SK-N-SH (cell line): ENCODE data around the gene PTPN6. TPM values are rescaled to one million over a fixed set of nuclear protein-coding genes. Genes with fewer than 3 reads are reported as not detected.

Source experiments
- CTCF ChIA-PET: fragments of 300-600, 350-600 bp; formaldehyde crosslinking; extraction: SDS; loops from one replicate; lab custom pipeline; 2021; lab: Yijun Ruan, JAX
- POLR2A ChIA-PET: fragments of 350-600 bp; sonication (Branson Sonifier 250); formaldehyde crosslinking; extraction: SDS; loops from one replicate; lab custom pipeline; 2020; ENCODE audit warnings: antibody characterized with exemption, inconsistent platforms; lab: Yijun Ruan, JAX
- DNase-seq: peaks from one replicate; pipeline ENCODE4 v3.0.0; 2012
- H2AFZ ChIP-seq: fragments of 200-600 bp; sonication (generic); 2 replicates; pipeline ENCODE4 v1.8.1; 2016; ENCODE audit warnings: antibody characterized with exemption, mild to moderate bottlenecking, low read depth
- H3F3A ChIP-seq: fragments of 200-600 bp; sonication (generic); replicated peaks from 2 replicates; pipeline ENCODE3; 2016; ENCODE audit warnings: antibody characterized with exemption, mild to moderate bottlenecking; ENCODE audit not compliant: insufficient read depth
- H3K27ac ChIP-seq, 2 experiments: fragments of 200-500 bp in 1 of 2; fragments of 200-600 bp in 1 of 2; sonication (Bioruptor generic) in 1 of 2; sonication (generic), shearing (Covaris generic) in 1 of 2; 2 replicates each; pipeline versions ENCODE4 v1.5.1 to v1.6.1; 2014 to 2016; ENCODE audit warnings: low read depth in 2 of 2, inconsistent platforms in 1 of 2, low read length in 1 of 2, mild to moderate bottlenecking in 1 of 2, mixed read lengths in 1 of 2
- H3K27me3 ChIP-seq: fragments of 200-600 bp; sonication (generic), shearing (Covaris generic); 2 replicates; pipeline ENCODE4 v1.6.1; 2016; ENCODE audit warnings: mixed run types; ENCODE audit not compliant: insufficient read depth
- H3K36me3 ChIP-seq, 2 experiments: fragments of 200-500 bp in 1 of 2; fragments of 200-600 bp in 1 of 2; sonication (Bioruptor generic) in 1 of 2; sonication (generic) in 1 of 2; replicated peaks in 1 of 2; 2 replicates each; pipeline versions ENCODE3 to v1.5.1; 2014 to 2016; ENCODE audit warnings: low read length in 1 of 2, mild to moderate bottlenecking in 1 of 2; ENCODE audit not compliant: insufficient read depth in 2 of 2, control insufficient read depth in 1 of 2
- H3K4me1 ChIP-seq, 2 experiments: fragments of 200-500 bp in 1 of 2; fragments of 200-600 bp in 1 of 2; sonication (Bioruptor generic) in 1 of 2; sonication (generic), shearing (Covaris generic) in 1 of 2; 2 replicates each; pipeline versions ENCODE4 v1.5.1 to v1.6.1; 2014 to 2016; ENCODE audit warnings: low read depth in 1 of 2, low read length in 1 of 2, mixed run types in 1 of 2; ENCODE audit not compliant: insufficient read depth in 2 of 2, control insufficient read depth in 1 of 2
- H3K4me2 ChIP-seq: fragments of 200-600 bp; sonication (generic), shearing (Covaris generic); 2 replicates; pipeline ENCODE4 v1.6.1; 2017; ENCODE audit warnings: mixed run types
- H3K4me3 ChIP-seq, 2 experiments: fragments of 200-500 bp in 1 of 2; fragments of 200-600 bp in 1 of 2; sonication (Bioruptor generic) in 1 of 2; sonication (generic), shearing (Covaris generic) in 1 of 2; 2 replicates each; pipeline versions ENCODE4 v1.5.1 to v1.8.1; 2014 to 2016; ENCODE audit warnings: low read depth in 2 of 2, inconsistent platforms in 1 of 2, low read length in 1 of 2, mild to moderate bottlenecking in 1 of 2, mixed read lengths in 1 of 2, moderate library complexity in 1 of 2
- H3K79me2 ChIP-seq: fragments of 200-600 bp; sonication (generic); 2 replicates; pipeline ENCODE4 v1.8.1; 2017; ENCODE audit warnings: mild to moderate bottlenecking; ENCODE audit not compliant: insufficient read depth
- H3K9ac ChIP-seq: fragments of 200-600 bp; sonication (generic); 2 replicates; pipeline ENCODE4 v1.6.1; 2017; ENCODE audit warnings: mixed run types
- H3K9me2 ChIP-seq: fragments of 200-600 bp; sonication (generic); 2 replicates; pipeline ENCODE4 v1.6.1; 2017; ENCODE audit warnings: mixed run types
- H3K9me3 ChIP-seq: fragments of 200-600 bp; sonication (generic); 2 replicates; pipeline ENCODE4 v1.6.1; 2017; ENCODE audit warnings: mixed run types, mild to moderate bottlenecking, moderate library complexity
- H4K20me1 ChIP-seq: fragments of 200-600 bp; sonication (generic); 2 replicates; pipeline ENCODE4 v1.6.1; 2017; ENCODE audit warnings: mild to moderate bottlenecking, mixed run types; ENCODE audit not compliant: insufficient read depth
- EP300 ChIP-seq, 2 experiments: IDR thresholded peaks; 2 replicates each; pipeline versions ENCODE4 v1.4.0 to v1.6.1; 2012; ENCODE audit warnings: borderline replicate concordance in 1 of 2, low read depth in 1 of 2, low read length in 1 of 2
- EZH2phosphoT487 ChIP-seq: fragments of 200-600 bp; sonication (generic); IDR thresholded peaks from 2 replicates; pipeline ENCODE4 v1.6.1; 2017; ENCODE audit warnings: low read depth, mixed run types, mild to moderate bottlenecking, antibody characterized with exemption, moderate library complexity, borderline replicate concordance
- FOSL2 ChIP-seq: IDR thresholded peaks from 2 replicates; pipeline ENCODE4 v1.4.0; 2012; ENCODE audit warnings: low read depth, mild to moderate bottlenecking, moderate library complexity, borderline replicate concordance
- FOXJ3 ChIP-seq: sonication (generic); formaldehyde crosslinking; IDR thresholded peaks from 2 replicates; pipeline ENCODE4 v1.5.1; 2020; ENCODE audit warnings: mild to moderate bottlenecking, missing genetic modification reagents
- GABPA ChIP-seq: IDR thresholded peaks from 2 replicates; pipeline ENCODE4 v1.4.0; 2012; ENCODE audit warnings: low read depth, mild to moderate bottlenecking
- JUND ChIP-seq: IDR thresholded peaks from 2 replicates; pipeline ENCODE4 v1.4.0; 2012
- NRF1 ChIP-seq: IDR thresholded peaks from 2 replicates; pipeline ENCODE4 v1.6.1; 2012; ENCODE audit warnings: low read depth, mild to moderate bottlenecking, low read length
- RAD21 ChIP-seq: IDR thresholded peaks from 2 replicates; pipeline ENCODE4 v1.6.1; 2012; ENCODE audit warnings: mild to moderate bottlenecking, low read length
- RCOR1 ChIP-seq: fragments of 150-350 bp; IDR thresholded peaks from 2 replicates; pipeline ENCODE4 v1.6.1; 2017; ENCODE audit warnings: antibody characterized with exemption, low read length
- TAF1 ChIP-seq: IDR thresholded peaks from 2 replicates; pipeline ENCODE4 v1.6.1; 2012; ENCODE audit warnings: low read depth, mild to moderate bottlenecking, low read length, moderate library complexity, borderline replicate concordance
- TCF12 ChIP-seq: IDR thresholded peaks from 2 replicates; pipeline ENCODE4 v1.4.0; 2012
- TEAD4 ChIP-seq: IDR thresholded peaks from 2 replicates; pipeline ENCODE4 v1.4.0; 2012; ENCODE audit warnings: mild to moderate bottlenecking, borderline replicate concordance; ENCODE audit not compliant: insufficient read depth
- YY1 ChIP-seq: IDR thresholded peaks from 2 replicates; pipeline ENCODE4 v1.4.0; 2012; ENCODE audit warnings: low read depth, mild to moderate bottlenecking
- WGBS: methylation state at CpG from one replicate; pipeline ENCODE4 v1.1.6; 2017; ENCODE audit warnings: low lambda C conversion rate; 5-methylcytosine and 5-hydroxymethylcytosine counted together
- polyA plus RNA-seq, 3 experiments: library from polyadenylated mRNA; depleted of rRNA; stranded (reverse); fragments of >200 nt; gene quantifications; 2 replicates each; pipeline ENCODE4 v1.2.3, GENCODE V29; 2012
- TF ChIP-seq, protein P1 (sequence below): IDR thresholded peaks from 2 replicates; pipeline ENCODE4 v1.4.0; 2012; ENCODE audit warnings: low read depth, borderline replicate concordance
- TF ChIP-seq, protein P2 (sequence below): fragments of 200-600 bp; sonication (generic); IDR thresholded peaks from 2 replicates; pipeline ENCODE4 v1.6.1; 2017; ENCODE audit warnings: antibody characterized with exemption, mild to moderate bottlenecking, moderate library complexity
- TF ChIP-seq, protein P3 (sequence below): IDR thresholded peaks from 2 replicates; pipeline ENCODE4 v1.4.0; 2012; ENCODE audit warnings: low read depth
- TF ChIP-seq, protein P4 (sequence below): fragments of 150-350 bp; IDR thresholded peaks from 2 replicates; pipeline ENCODE4 v1.6.1; 2017; ENCODE audit warnings: antibody characterized with exemption, low read length, low read depth, borderline replicate concordance

PTPN6 gene
- polyA plus RNA-seq, 1 of the 3 experiments (the other 2 are of a cell fraction), result 0.12 TPM

DNA sequence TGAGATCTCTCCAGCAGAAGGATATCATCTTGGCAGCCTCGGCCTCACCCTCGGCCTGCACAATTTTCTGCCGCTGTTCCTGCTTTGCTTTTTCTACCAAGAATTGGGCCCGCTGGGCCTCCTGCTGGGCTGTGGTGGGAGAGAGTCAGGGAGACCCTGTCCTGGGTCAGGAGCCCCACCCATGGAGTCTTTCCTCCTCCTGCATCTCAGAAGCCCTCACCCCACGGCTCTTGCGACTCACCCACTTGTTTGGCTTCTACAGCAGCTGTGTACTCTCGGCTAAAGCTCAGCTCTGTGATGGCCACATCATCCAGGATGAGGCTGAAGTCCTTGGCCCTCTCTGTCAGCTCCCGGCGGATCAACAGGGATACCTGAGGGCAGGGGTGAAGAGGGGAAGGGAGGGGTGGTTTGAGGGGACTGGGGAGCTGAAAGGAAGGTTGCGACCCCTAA is 16.5 kb downstream of the PTPN6 start:
- Histone ChIP-seq H2AFZ (no peak overlapping the region), H3K4me1 (peaks cover 10 to 17% of the 10 kb centered on the region in 2 experiments; a peak in 3 of 4 replicates), H3K9me3 (no peaks in the 10 kb centered on the region), H3K36me3 (peaks cover 30 to 48% of the 10 kb centered on the region in 2 experiments), H3K4me2 (no peak overlapping the region), H3K4me3 (no peak overlapping the region), H3F3A (peaks cover 29% of the 10 kb centered on the region), H3K79me2 (peaks cover 48% of the 10 kb centered on the region), H3K27me3 (no peaks in the 10 kb centered on the region), H3K9me2 (no peaks in the 10 kb centered on the region), H4K20me1 (no peaks in the 10 kb centered on the region), H3K9ac (no peak overlapping the region)
- CTCF ChIA-PET, result interaction anchor here (1.4 to 2.6 kb wide), 5 partner anchors 10 to 125 kb away, joined by 3 to 20 read pairs (median 7); partner anchors contain the start of genes C12orf57 and RNU7-1
- POLR2A ChIA-PET, result interaction anchor here (0.7 to 1.2 kb wide), 2 partner anchors 23 to 41 kb away, joined by 3 read pairs; no protein-coding TSS in a partner anchor
- DNase-seq, result no peak
- WGBS, result 91% methylated on average over 6 of the region's 10 CpGs
- TF ChIP-seq JUND, result no peak
- TF ChIP-seq, all 33 proteins: peak for 0
- H3K27ac ChIP-seq, result no peak overlapping the region

DNA sequence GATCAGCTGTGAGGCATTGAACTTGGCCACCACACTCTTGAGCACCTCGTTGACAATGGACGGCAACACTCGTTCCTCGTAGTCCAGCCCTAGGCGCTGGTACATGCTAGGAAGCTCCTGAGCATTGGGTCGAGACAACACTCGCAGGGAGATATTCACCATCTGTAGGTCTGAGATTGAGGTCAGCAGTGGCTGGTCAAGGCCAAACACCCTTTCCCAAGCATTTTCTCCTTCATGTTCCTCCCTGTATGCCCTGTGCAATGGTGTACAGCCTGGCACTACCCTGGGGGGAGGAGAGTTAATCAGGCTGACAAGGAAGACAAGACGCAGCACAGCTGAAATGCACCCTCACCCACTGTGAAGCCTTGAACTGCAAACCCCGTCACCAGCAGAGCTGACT is 17.3 kb downstream of the PTPN6 start:
- CTCF ChIA-PET, result interaction anchor here (1.0 to 2.6 kb wide), 9 partner anchors 9 to 176 kb away, joined by 3 to 20 read pairs (median 5); partner anchors contain the start of genes C12orf57 and RNU7-1
- Histone ChIP-seq H3K36me3 (peaks cover 33 to 48% of the 10 kb centered on the region in 2 experiments), H3K27ac (no peak overlapping the region; a peak in 1 of 4 replicates), H3K4me2 (peak overlapping the region; percentile 91; the same call in 1 of the 2 replicates), H3K79me2 (peaks cover 55% of the 10 kb centered on the region), H3K9ac (peak overlapping the region; percentile 88; the same call in 1 of the 2 replicates), H3K4me3 (no peak overlapping the region; a peak in 1 of 4 replicates), H3K9me3 (no peaks in the 10 kb centered on the region), H2AFZ (no peak overlapping the region), H3K9me2 (no peaks in the 10 kb centered on the region), H3K27me3 (no peaks in the 10 kb centered on the region), H3F3A (peaks cover 29% of the 10 kb centered on the region), H3K4me1 (peaks cover 10 to 16% of the 10 kb centered on the region in 2 experiments; a peak in 3 of 4 replicates), H4K20me1 (no peaks in the 10 kb centered on the region)
- POLR2A ChIA-PET, result interaction anchor here (0.8 to 2.0 kb wide), 3 partner anchors 24 to 42 kb away, joined by 3 to 13 read pairs (median 3); partner anchors contain the start of genes C12orf57 and RNU7-1
- TF ChIP-seq FOXJ3 (CRISPR knock-in tag), result no peak
- no peak for DNase-seq
- WGBS, result 90% methylated on average over 6 of the region's 9 CpGs

DNA sequence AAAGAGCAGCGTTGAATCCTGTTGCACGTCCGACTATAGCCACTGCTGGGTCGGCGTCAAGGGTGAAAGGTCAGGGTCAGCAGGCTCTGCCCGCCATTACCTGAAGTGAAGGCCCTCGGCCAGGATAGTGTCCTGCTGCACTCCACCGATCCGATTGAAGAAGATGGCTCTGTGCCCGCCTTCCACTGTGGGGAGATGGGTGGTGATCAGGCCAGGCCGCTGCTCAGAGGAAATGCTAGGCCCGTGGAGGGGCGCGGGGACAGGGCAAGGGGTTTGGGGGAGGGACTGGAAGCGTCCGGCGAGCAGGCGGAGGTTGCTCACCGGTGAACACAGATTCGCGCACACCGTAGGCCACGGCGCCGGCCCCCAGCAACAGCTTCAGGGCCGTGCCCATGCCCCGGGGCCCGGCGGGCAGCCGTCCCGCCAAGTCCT is 19.0 kb downstream of the PTPN6 start:
- CTCF ChIA-PET, result interaction anchor here (1.5 to 2.6 kb wide), 4 partner anchors 9 to 175 kb away, joined by 3 to 17 read pairs (median 6); no protein-coding TSS in a partner anchor
- TF ChIP-seq, protein P1, sequence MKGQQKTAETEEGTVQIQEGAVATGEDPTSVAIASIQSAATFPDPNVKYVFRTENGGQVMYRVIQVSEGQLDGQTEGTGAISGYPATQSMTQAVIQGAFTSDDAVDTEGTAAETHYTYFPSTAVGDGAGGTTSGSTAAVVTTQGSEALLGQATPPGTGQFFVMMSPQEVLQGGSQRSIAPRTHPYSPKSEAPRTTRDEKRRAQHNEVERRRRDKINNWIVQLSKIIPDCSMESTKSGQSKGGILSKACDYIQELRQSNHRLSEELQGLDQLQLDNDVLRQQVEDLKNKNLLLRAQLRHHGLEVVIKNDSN, result no peak
- no peak for TF ChIP-seq TEAD4
- no peak for TF ChIP-seq FOXJ3 (CRISPR knock-in tag)
- TF ChIP-seq GABPA, result no peak
- no peak for TF ChIP-seq TAF1
- TF ChIP-seq FOSL2, result no peak
- no peak for TF ChIP-seq EZH2phosphoT487
- TF ChIP-seq, protein P2, sequence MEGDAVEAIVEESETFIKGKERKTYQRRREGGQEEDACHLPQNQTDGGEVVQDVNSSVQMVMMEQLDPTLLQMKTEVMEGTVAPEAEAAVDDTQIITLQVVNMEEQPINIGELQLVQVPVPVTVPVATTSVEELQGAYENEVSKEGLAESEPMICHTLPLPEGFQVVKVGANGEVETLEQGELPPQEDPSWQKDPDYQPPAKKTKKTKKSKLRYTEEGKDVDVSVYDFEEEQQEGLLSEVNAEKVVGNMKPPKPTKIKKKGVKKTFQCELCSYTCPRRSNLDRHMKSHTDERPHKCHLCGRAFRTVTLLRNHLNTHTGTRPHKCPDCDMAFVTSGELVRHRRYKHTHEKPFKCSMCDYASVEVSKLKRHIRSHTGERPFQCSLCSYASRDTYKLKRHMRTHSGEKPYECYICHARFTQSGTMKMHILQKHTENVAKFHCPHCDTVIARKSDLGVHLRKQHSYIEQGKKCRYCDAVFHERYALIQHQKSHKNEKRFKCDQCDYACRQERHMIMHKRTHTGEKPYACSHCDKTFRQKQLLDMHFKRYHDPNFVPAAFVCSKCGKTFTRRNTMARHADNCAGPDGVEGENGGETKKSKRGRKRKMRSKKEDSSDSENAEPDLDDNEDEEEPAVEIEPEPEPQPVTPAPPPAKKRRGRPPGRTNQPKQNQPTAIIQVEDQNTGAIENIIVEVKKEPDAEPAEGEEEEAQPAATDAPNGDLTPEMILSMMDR, result no peak
- no peak for TF ChIP-seq RAD21
- no peak for TF ChIP-seq NRF1
- TF ChIP-seq JUND, result no peak
- TF ChIP-seq, protein P3, sequence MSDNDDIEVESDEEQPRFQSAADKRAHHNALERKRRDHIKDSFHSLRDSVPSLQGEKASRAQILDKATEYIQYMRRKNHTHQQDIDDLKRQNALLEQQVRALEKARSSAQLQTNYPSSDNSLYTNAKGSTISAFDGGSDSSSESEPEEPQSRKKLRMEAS, result no peak
- TF ChIP-seq EP300 (IDR thresholded peaks at IDR 0.05; ENCODE audit: borderline replicate concordance in 1 of 2, low read depth in 1 of 2, low read length in 1 of 2), result no peak
- no peak for TF ChIP-seq TCF12
- TF ChIP-seq, protein P4, sequence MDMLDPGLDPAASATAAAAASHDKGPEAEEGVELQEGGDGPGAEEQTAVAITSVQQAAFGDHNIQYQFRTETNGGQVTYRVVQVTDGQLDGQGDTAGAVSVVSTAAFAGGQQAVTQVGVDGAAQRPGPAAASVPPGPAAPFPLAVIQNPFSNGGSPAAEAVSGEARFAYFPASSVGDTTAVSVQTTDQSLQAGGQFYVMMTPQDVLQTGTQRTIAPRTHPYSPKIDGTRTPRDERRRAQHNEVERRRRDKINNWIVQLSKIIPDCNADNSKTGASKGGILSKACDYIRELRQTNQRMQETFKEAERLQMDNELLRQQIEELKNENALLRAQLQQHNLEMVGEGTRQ, result no peak
- TF ChIP-seq RCOR1, result no peak
- TF ChIP-seq YY1, result no peak

More for the DNA sequence above, 19.0 kb downstream of the PTPN6 start:
- Histone ChIP-seq H2AFZ (no peak overlapping the region), H3F3A (peaks cover 19% of the 10 kb centered on the region), H3K9me3 (no peaks in the 10 kb centered on the region), H3K9ac (peak overlapping the region; percentile 88), H3K79me2 (peaks cover 59% of the 10 kb centered on the region), H3K4me3 (peak overlapping the region; percentile 82 to 97), H4K20me1 (no peaks in the 10 kb centered on the region), H3K27me3 (no peaks in the 10 kb centered on the region), H3K27ac (peak overlapping the region; percentile 84 to 86), H3K9me2 (no peaks in the 10 kb centered on the region), H3K36me3 (peaks cover 44 to 53% of the 10 kb centered on the region in 2 experiments), H3K4me1 (peaks cover 10 to 16% of the 10 kb centered on the region in 2 experiments; a peak in 3 of 4 replicates), H3K4me2 (peak overlapping the region; percentile 91)
- no peak for DNase-seq
- under 1% methylated on average over 23 of the region's 31 CpGs for WGBS
- POLR2A ChIA-PET, result interaction anchor here (2.0 kb wide), 1 partner anchor 26 kb away, joined by 13 read pairs; the partner anchor contains the start of genes C12orf57 and RNU7-1
